ENCODE results near the gene PJA2. TPM values are rescaled to one million over a fixed set of nuclear protein-coding genes. Genes with fewer than 3 reads are reported as not detected.

Gene PJA2
- total and polyA plus RNA-seq, 2 of the 8 experiments (the other 6 are each of a cell fraction or from before 2014, with no cell fraction given): 15.3 to 47.7 TPM

- peak; percentile 36 for TF ChIP-seq CHD7 (IDR thresholded peaks at IDR 0.05; ENCODE audit: insufficient replicate concordance, low read length)
- no peak for TF ChIP-seq POU5F1 (IDR thresholded peaks at IDR 0.05; ENCODE audit: low read depth, low read length)
- TF ChIP-seq RFX5 (IDR thresholded peaks at IDR 0.05; ENCODE audit: borderline replicate concordance, low read depth, low read length): no peak
- TF ChIP-seq CHD1 (IDR thresholded peaks at IDR 0.05; ENCODE audit: low read depth, low read length): no peak; the same call in 1 of the 2 replicates
- no peak for TF ChIP-seq EP300 (IDR thresholded peaks at IDR 0.05; ENCODE audit: borderline replicate concordance in 1 of 2, low read depth in 2 of 2, low read length in 2 of 2)
- peak; percentile 2 to 95 for TF ChIP-seq POLR2A (IDR thresholded peaks at IDR 0.05; ENCODE audit: control extremely low read depth in 1 of 2, low read depth in 2 of 2, low read length in 2 of 2)
- TF ChIP-seq KDM5A (IDR thresholded peaks at IDR 0.05; ENCODE audit: low read length): no peak
- TF ChIP-seq CREB1 (IDR thresholded peaks at IDR 0.05): no peak
- TF ChIP-seq HDAC6 (IDR thresholded peaks at IDR 0.05; ENCODE audit: low read depth, low read length): no peak
- no peak for TF ChIP-seq JUN (IDR thresholded peaks at IDR 0.05; ENCODE audit: low read depth, low read length)
- TF ChIP-seq CTBP2 (IDR thresholded peaks at IDR 0.05; ENCODE audit: borderline replicate concordance, insufficient read depth, insufficient read length, low read length): no peak
Observed at GRCh38 chr5:109410389-109411148, 795 bp upstream of the PJA2 start (continued).

All from H1 (cell line).